ENCODE data around the gene FRG2C. TPM values are rescaled to one million over a fixed set of nuclear protein-coding genes. Genes with fewer than 3 reads are reported as not detected.
"Not testable (repeated sequence)": the region's sequence is repeated elsewhere in the genome, so short reads cannot be mapped to it uniquely, and the experiment has no call there.

FRG2C gene
- total RNA-seq, 4 donors from 2014 or later, result not detected

DNA sequence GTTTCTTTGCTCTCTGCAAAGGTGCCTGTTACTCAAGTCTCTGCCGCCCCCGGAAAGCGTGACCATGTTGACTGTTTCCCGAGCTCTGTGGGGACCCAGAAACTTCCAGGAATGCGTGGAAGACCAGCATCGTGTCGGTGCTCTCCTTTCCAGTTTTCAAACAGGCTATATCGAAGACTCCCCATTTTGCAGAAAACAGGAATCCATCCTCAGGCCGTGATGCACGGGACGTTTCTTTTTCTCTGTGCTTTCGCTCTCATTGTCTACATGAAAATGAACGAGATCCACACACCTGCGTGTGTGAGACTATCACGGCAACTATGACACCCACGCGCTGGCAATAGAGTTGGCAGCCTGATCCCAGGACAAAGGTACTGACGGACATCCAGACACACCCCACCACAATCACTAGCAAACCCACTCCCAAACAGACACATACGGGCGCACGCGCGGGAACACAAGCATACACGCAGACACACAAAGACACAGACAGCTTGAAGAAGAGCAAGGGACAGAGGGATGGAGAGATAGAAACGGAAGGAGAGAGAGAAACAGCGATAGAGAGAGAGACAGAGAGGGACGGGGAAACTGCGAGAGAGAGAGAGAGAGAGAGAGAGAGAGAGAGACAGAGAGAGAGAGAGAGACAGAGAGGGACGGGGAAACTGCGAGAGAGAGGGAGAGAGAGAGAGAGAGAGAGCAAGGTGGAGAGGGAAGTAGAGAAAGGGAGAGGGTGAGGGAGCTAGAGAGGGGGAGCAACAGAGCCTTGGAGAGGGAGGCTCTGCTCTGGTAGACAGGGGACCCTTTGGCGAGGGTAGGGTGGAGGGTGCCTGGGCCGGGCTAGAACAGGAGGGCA lies 7.4 kb downstream of the FRG2C start:
- Histone ChIP-seq H3K4me1 (peaks cover 0 to 36% (median 17%) of the 10 kb centered on the region in 4 donors), H3K27me3 (peaks cover 56% of the 10 kb centered on the region), H3K4me3 (peak overlapping the region in 2 of 4 donors; percentile 32 to 51), H3K27ac (peak overlapping the region in 2 of 4 donors; percentile 80 to 86)
- intact Hi-C loops (cut with DNase I; ENCODE audit: low total_unique reads); in situ Hi-C loops (cut with MboI; ENCODE audit: low pct_ligation_motif_present in 1 of 4, low pct_unique_long_range_greater_than_20kb in 1 of 4, low sequenced_read_pairs in 3 of 4); H3K9me3 ChIP-seq; DNase-seq; H3K36me3 ChIP-seq: not testable (repeated sequence)
- WGBS, 2 donors (ENCODE audit: low coverage in 1 of 2), result 26 to 36% methylated on average over 10 to 32 of the region's 32 CpGs

GRCh38 chr3:75672140-75672775 lies 8.1 kb downstream of the FRG2C start:
- H3K27me3 ChIP-seq, result peaks cover 53% of the 10 kb centered on the region
- in situ Hi-C loops (cut with MboI; ENCODE audit: low pct_ligation_motif_present in 1 of 4, low pct_unique_long_range_greater_than_20kb in 1 of 4, low sequenced_read_pairs in 3 of 4); intact Hi-C loops (cut with DNase I; ENCODE audit: low total_unique reads); H3K9me3 ChIP-seq; H3K36me3 ChIP-seq: not testable (repeated sequence)
- peaks cover 0 to 36% (median 17%) of the 10 kb centered on the region in 4 donors for H3K4me1 ChIP-seq
- H3K27ac ChIP-seq, result peak overlapping the region in 3 of 4 donors; percentile 65 to 86 (median 80)
- peak; percentile 48 for DNase-seq
- TF ChIP-seq, protein P1, sequence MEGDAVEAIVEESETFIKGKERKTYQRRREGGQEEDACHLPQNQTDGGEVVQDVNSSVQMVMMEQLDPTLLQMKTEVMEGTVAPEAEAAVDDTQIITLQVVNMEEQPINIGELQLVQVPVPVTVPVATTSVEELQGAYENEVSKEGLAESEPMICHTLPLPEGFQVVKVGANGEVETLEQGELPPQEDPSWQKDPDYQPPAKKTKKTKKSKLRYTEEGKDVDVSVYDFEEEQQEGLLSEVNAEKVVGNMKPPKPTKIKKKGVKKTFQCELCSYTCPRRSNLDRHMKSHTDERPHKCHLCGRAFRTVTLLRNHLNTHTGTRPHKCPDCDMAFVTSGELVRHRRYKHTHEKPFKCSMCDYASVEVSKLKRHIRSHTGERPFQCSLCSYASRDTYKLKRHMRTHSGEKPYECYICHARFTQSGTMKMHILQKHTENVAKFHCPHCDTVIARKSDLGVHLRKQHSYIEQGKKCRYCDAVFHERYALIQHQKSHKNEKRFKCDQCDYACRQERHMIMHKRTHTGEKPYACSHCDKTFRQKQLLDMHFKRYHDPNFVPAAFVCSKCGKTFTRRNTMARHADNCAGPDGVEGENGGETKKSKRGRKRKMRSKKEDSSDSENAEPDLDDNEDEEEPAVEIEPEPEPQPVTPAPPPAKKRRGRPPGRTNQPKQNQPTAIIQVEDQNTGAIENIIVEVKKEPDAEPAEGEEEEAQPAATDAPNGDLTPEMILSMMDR (IDR thresholded peaks at IDR 0.05), result peak in 1 of 5 experiments; percentile 14
- TF ChIP-seq POLR2A (IDR thresholded peaks at IDR 0.05), result peak; percentile 77
- peak in 2 of 3 donors; percentile 30 to 49 for TF ChIP-seq POLR2AphosphoS5 (IDR thresholded peaks at IDR 0.05)
- 31 to 49% methylated on average over 15 to 58 of the region's 59 CpGs for WGBS, 2 donors (ENCODE audit: low coverage in 1 of 2)
- H3K4me3 ChIP-seq, result peak overlapping the region in 2 of 4 donors; percentile 32 to 51

DNA sequence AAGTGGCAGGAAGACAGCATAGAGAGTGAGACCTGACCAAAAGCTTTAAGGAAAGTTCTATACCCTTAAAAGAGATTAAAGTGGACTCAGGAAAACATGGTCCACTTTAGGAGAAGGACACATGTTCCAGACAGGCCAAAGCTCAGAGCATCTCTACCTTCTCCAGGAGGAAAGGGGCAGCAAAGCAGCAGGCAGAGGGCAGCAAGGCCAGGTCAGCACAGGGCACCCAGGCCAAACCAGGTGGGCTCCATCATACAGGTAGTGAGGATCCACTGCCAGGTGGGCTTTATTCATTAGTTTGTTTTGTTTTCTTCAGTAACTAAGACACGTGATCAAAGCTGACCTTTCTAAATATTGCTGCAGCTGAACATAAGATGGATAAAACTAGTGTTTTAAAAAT lies 19.8 kb downstream of the FRG2C start:
- DNase-seq; in situ Hi-C loops (cut with MboI; ENCODE audit: low pct_ligation_motif_present in 1 of 4, low pct_unique_long_range_greater_than_20kb in 1 of 4, low sequenced_read_pairs in 3 of 4); H3K27ac ChIP-seq; H3K27me3 ChIP-seq; H3K36me3 ChIP-seq; H3K4me1 ChIP-seq; H3K4me3 ChIP-seq; intact Hi-C loops (cut with DNase I; ENCODE audit: low total_unique reads): not testable (repeated sequence)
- H3K9me3 ChIP-seq, result peaks cover 5 to 11% of the 10 kb centered on the region in 2 donors
- 28% methylated on average over 1 of the region's 1 CpG; no CpG with 5 or more reads in 1 of the 2 donors for WGBS, 2 donors (ENCODE audit: low coverage in 1 of 2)

DNA sequence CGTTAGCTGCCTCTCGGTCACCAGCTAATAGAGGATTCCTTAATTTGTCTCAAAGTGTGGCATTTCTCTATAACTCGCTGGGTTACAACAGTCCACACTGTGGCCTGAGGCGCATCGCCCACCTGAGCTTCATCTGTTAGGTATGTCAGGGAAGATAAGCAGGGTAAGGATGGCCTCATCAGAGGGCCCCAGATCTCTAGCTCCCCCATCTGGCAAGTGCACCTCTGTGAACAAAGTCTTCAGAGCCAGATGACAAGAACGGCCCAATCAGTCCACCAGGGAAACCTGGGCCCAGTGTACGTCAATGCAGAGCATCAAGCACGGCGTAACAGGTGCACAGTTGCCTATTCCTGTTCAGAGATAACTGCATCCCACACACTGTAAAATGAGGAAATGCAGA lies 23.2 kb downstream of the FRG2C start:
- Histone ChIP-seq H3K4me3 (no peak overlapping the region), H3K36me3 (no peaks in the 10 kb centered on the region), H3K27me3 (no peaks in the 10 kb centered on the region), H3K4me1 (no peaks in the 10 kb centered on the region), H3K27ac (no peak overlapping the region), H3K9me3 (peaks cover 0 to 4% of the 10 kb centered on the region in 2 donors)
- TF ChIP-seq, protein P1 (IDR thresholded peaks at IDR 0.05), result no peak
- TF ChIP-seq POLR2A (IDR thresholded peaks at IDR 0.05) (no peak), EP300 (IDR thresholded peaks at IDR 0.05; ENCODE audit: low read depth) (no peak), POLR2AphosphoS5 (IDR thresholded peaks at IDR 0.05) (no peak)
- in situ Hi-C loops (cut with MboI; ENCODE audit: low pct_ligation_motif_present in 1 of 4, low pct_unique_long_range_greater_than_20kb in 1 of 4, low sequenced_read_pairs in 3 of 4), result no loop called here
- no peak for DNase-seq
- intact Hi-C loops (cut with DNase I; ENCODE audit: low total_unique reads), result no loop called here
- 89 to 100% methylated on average over 2 to 9 of the region's 9 CpGs for WGBS, 2 donors (ENCODE audit: low coverage in 1 of 2)

GRCh38 chr3:75692061-75692460 lies 27.9 kb downstream of the FRG2C start:
- Histone ChIP-seq H3K27ac (no peak overlapping the region), H3K9me3 (peaks cover 6 to 19% of the 10 kb centered on the region in 2 donors), H3K27me3 (no peaks in the 10 kb centered on the region), H3K4me3 (no peak overlapping the region), H3K36me3 (no peaks in the 10 kb centered on the region), H3K4me1 (no peaks in the 10 kb centered on the region)
- TF ChIP-seq EP300 (IDR thresholded peaks at IDR 0.05; ENCODE audit: low read depth) (no peak), POLR2A (IDR thresholded peaks at IDR 0.05) (no peak)
- TF ChIP-seq, protein P1 (IDR thresholded peaks at IDR 0.05), result no peak
- 66% methylated on average over 2 of the region's 2 CpGs; no CpG with 5 or more reads in 1 of the 2 donors for WGBS, 2 donors (ENCODE audit: low coverage in 1 of 2)
- intact Hi-C loops (cut with DNase I; ENCODE audit: low total_unique reads), result no loop called here
- in situ Hi-C loops (cut with MboI; ENCODE audit: low pct_ligation_motif_present in 1 of 4, low pct_unique_long_range_greater_than_20kb in 1 of 4, low sequenced_read_pairs in 3 of 4), result no loop called here
- DNase-seq, result no peak
